NCI-H524 treated with DMSO at 0.1 percent for 48 hours (cell line): Measurements from ENCODE around the gene NDUFA11.
"Not testable (repeated sequence)": the region's sequence is repeated elsewhere in the genome, so short reads cannot be mapped to it uniquely, and the experiment has no call there.

Experiments used
- DNase-seq: peaks from one replicate; lab custom pipeline; 2025; lab: John Stamatoyannopoulos, UW

Gene NDUFA11

GRCh38 chr19:5889288-5889971, 14.2 kb downstream of the NDUFA11 start:
- no peak for DNase-seq

GRCh38 chr19:5884065-5884811, 19.4 kb downstream of the NDUFA11 start:
- DNase-seq: not testable (repeated sequence)

GRCh38 chr19:5883157-5883873, 20.3 kb downstream of the NDUFA11 start:
- DNase-seq: not testable (repeated sequence)

- DNase-seq: no peak
Measured at GRCh38 chr19:5882421-5882968, 21.1 kb downstream of the NDUFA11 start.

GRCh38 chr19:5881543-5882299, 21.9 kb downstream of the NDUFA11 start:
- peak; percentile 29 for DNase-seq

GRCh38 chr19:5880604-5881078, 22.9 kb downstream of the NDUFA11 start:
- DNase-seq: no peak

- no peak for DNase-seq
Measured at GRCh38 chr19:5880196-5880595, 23.4 kb downstream of the NDUFA11 start.

GRCh38 chr19:5877882-5878281, 25.7 kb downstream of the NDUFA11 start:
- no peak for DNase-seq

GRCh38 chr19:5877427-5877826, 26.2 kb downstream of the NDUFA11 start:
- DNase-seq: no peak

- not testable (repeated sequence) for DNase-seq
Measured at GRCh38 chr19:5874496-5874895, 29.1 kb downstream of the NDUFA11 start.

- no peak for DNase-seq
Measured at GRCh38 chr19:5873617-5874199, 29.9 kb downstream of the NDUFA11 start.

GRCh38 chr19:5870986-5871394, 32.6 kb downstream of the NDUFA11 start:
- DNase-seq: no peak

GRCh38 chr19:5867201-5868136, 36.1 kb downstream of the NDUFA11 start:
- DNase-seq: no peak

- no peak for DNase-seq
Measured at GRCh38 chr19:5865772-5866171, 37.8 kb downstream of the NDUFA11 start.

- DNase-seq: no peak
Measured at GRCh38 chr19:5864725-5865486, 38.7 kb downstream of the NDUFA11 start.

- DNase-seq: no peak
Measured at GRCh38 chr19:5864013-5864720, 39.4 kb downstream of the NDUFA11 start.

GRCh38 chr19:5863030-5863665, 40.4 kb downstream of the NDUFA11 start:
- no peak for DNase-seq
